Mesendoderm (in vitro differentiated cells): Measurements from ENCODE around the gene RFLNA.

Source experiments
- DNase-seq: peaks from one replicate; pipeline ENCODE4 v3.0.0; 2013
- H2AK5ac ChIP-seq: 2 replicates; pipeline ENCODE4 v1.6.1; 2013; ENCODE audit warnings: low read length, inconsistent platforms
- H2BK120ac ChIP-seq: 2 replicates; pipeline ENCODE4 v1.6.1; 2013; ENCODE audit warnings: low read depth, mild to moderate bottlenecking, low read length, moderate library complexity, mixed read lengths
- H2BK15ac ChIP-seq: replicated peaks from 2 replicates; pipeline ENCODE4 v1.6.1; 2013; ENCODE audit warnings: low read depth, mild to moderate bottlenecking, moderate library complexity
- H2BK5ac ChIP-seq: 2 replicates; pipeline ENCODE4 v1.6.1; 2013; ENCODE audit warnings: low read length, inconsistent platforms
- H3K18ac ChIP-seq: 2 replicates; pipeline ENCODE4 v1.6.1; 2013; ENCODE audit warnings: mild to moderate bottlenecking, low read length, mixed read lengths
- H3K23ac ChIP-seq: one replicate; pipeline ENCODE4 v1.6.1; 2013; ENCODE audit warnings: low read length
- H3K27ac ChIP-seq: 2 replicates; pipeline ENCODE4 v1.5.1; 2013; ENCODE audit warnings: low read depth, mild to moderate bottlenecking, inconsistent platforms, low read length, moderate library complexity
- H3K27me3 ChIP-seq: 2 replicates; pipeline ENCODE4 v1.6.1; 2013; ENCODE audit warnings: low read length, control low read depth, mild to moderate bottlenecking, inconsistent platforms; ENCODE audit not compliant: insufficient read depth, poor library complexity
- H3K36me3 ChIP-seq: 2 replicates; pipeline ENCODE4 v1.6.1; 2013; ENCODE audit warnings: low read length, inconsistent platforms; ENCODE audit not compliant: control insufficient read depth, insufficient read depth
- H3K4ac ChIP-seq: one replicate; pipeline ENCODE4 v1.6.1; 2013; ENCODE audit warnings: low read depth, mild to moderate bottlenecking, low read length, moderate library complexity
- H3K4me1 ChIP-seq: 2 replicates; pipeline ENCODE4 v1.6.1; 2013; ENCODE audit warnings: low read depth, low read length, inconsistent platforms; ENCODE audit not compliant: control insufficient read depth
- H3K4me2 ChIP-seq: 2 replicates; pipeline ENCODE4 v1.6.1; 2013; ENCODE audit warnings: low read length
- H3K4me3 ChIP-seq: 2 replicates; pipeline ENCODE4 v1.5.1; 2013; ENCODE audit warnings: mild to moderate bottlenecking, low read length
- H3K56ac ChIP-seq: one replicate; pipeline ENCODE4 v1.6.1; 2013; ENCODE audit warnings: low read length
- H3K79me1 ChIP-seq: 2 replicates; pipeline ENCODE4 v1.6.1; 2013; ENCODE audit warnings: low read length, inconsistent platforms
- H3K79me2 ChIP-seq: 2 replicates; pipeline ENCODE4 v1.6.1; 2013; ENCODE audit warnings: mild to moderate bottlenecking, low read length; ENCODE audit not compliant: control insufficient read depth, insufficient read depth
- H3K9ac ChIP-seq: 2 replicates; pipeline ENCODE4 v1.6.1; 2013; ENCODE audit warnings: low read length, inconsistent platforms
- H4K5ac ChIP-seq: one replicate; pipeline ENCODE4 v1.6.1; 2013; ENCODE audit warnings: low read length
- H4K8ac ChIP-seq: one replicate; pipeline ENCODE4 v1.6.1; 2013; ENCODE audit warnings: low read depth, mild to moderate bottlenecking, control low read depth, low read length, moderate library complexity
- WGBS: extraction: QIAGEN DNeasy Blood & Tissue Kit; methylation state at CpG from one replicate; pipeline ENCODE4 v1.1.7; 2013; ENCODE audit warnings: low lambda C conversion rate, missing lambda C conversion rate; ENCODE audit not compliant: insufficient coverage; ENCODE audit errors: extremely low coverage; 5-methylcytosine and 5-hydroxymethylcytosine counted together

RFLNA gene

DNA sequence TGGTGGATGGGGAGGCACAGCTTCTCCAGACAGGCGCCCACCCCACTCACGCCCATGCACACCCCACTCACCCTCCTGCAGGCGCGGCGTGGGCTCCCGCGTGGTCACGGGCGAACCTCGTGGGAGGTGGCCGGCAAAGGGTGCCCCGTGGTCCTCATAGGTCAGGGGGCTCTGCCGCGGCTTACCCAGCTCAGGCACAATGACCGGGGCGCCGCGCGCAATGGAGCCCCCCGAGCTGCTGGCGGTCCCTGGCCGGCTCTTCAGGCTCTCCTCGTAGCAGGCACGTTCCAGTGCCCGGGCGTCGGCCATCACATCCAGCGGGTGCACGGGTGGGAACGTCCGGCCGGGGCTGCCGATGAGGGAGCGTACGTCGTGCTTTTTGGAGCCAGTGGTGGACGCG, 49.6 kb downstream of the RFLNA start:
- Histone ChIP-seq H3K36me3 (peaks cover 9% of the 10 kb centered on the region), H2BK5ac (no peak overlapping the region), H3K18ac (no peak overlapping the region), H3K9ac (no peak overlapping the region), H3K27ac (no peak overlapping the region), H2AK5ac (no peak overlapping the region), H3K4me3 (no peak overlapping the region), H3K79me2 (no peaks in the 10 kb centered on the region), H3K23ac (no peak overlapping the region), H2BK120ac (no peak overlapping the region), H4K5ac (no peak overlapping the region), H3K4me1 (no peaks in the 10 kb centered on the region), H4K8ac (no peak overlapping the region), H3K4me2 (no peak overlapping the region), H3K79me1 (no peaks in the 10 kb centered on the region), H3K56ac (no peak overlapping the region), H3K4ac (no peak overlapping the region), H3K27me3 (no peaks in the 10 kb centered on the region), H2BK15ac (no peak overlapping the region)
- WGBS = no CpG with 5 or more reads among the region's 38 CpGs
- DNase-seq = no peak

DNA sequence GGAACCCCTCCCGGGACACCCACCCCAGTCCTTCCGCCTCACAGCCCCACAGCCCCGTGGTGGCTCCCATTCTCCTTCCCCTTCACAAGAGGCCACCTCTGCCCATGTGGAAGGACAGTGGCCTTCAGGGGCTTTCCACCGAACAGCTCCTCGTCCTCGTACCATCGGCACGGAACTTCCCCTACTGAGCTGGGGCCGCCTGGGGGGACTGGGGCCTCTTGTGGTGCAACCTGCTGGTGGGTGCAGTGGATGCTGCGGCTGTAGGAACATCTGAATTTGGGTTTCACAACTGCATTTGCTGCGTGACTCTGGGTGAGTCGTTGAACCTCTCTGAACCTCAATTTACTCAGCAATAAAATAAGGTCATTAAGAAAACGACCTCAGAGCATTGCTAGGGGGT, 50.9 kb downstream of the RFLNA start:
- H3K4me2 ChIP-seq = no peak overlapping the region
- H3K9ac ChIP-seq = no peak overlapping the region
- H3K18ac ChIP-seq = no peak overlapping the region
- no peak overlapping the region for H4K8ac ChIP-seq
- H3K23ac ChIP-seq = no peak overlapping the region
- H2AK5ac ChIP-seq = no peak overlapping the region
- H3K4ac ChIP-seq = no peak overlapping the region
- H2BK5ac ChIP-seq = no peak overlapping the region
- no peaks in the 10 kb centered on the region for H3K4me1 ChIP-seq
- no peak overlapping the region for H3K56ac ChIP-seq
- peaks cover 9% of the 10 kb centered on the region for H3K36me3 ChIP-seq
- no peak overlapping the region for H2BK120ac ChIP-seq
- H3K27ac ChIP-seq = no peak overlapping the region
- DNase-seq = no peak
- H3K4me3 ChIP-seq = no peak overlapping the region
- H3K27me3 ChIP-seq = no peaks in the 10 kb centered on the region
- no peak overlapping the region for H2BK15ac ChIP-seq
- no peak overlapping the region for H4K5ac ChIP-seq
- no peaks in the 10 kb centered on the region for H3K79me2 ChIP-seq
- H3K79me1 ChIP-seq = no peaks in the 10 kb centered on the region
- no CpG with 5 or more reads among the region's 13 CpGs for WGBS

DNA sequence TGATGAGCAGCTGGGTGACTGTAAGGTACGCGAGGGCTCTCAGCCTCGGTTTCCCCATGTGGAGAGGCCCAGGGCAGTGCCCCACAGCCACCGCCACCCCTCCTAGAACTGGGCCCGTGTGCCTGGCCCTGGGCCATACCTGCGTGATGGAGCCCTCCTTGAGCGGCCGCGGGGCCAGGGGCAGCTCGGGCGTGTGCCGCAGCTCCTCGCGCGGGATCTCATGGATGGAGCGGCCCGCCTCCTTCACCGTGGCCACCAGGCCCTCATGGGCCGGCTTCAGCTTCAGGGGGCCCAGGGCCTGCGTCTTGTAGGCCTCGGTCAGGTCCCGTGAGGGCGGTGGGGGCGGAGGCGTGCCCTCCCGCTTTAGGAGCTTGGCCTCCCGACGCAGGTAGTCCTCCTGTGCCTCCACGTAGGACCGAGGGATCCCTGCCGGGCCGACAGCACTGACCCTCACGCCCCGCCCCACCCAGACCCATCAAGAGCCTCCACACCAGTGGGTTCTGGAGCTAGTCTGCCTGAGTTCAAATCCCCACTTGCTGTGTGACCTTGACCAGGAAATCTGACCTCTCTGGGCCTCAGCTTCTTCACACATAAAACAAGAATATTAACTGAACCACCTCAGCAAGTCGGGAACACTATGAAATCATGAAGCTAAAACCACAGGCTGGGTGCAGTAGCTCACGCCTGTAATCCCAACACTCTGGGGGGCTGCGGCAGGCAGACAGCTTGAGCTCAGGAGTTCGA, 51.7 kb downstream of the RFLNA start:
- H2BK5ac ChIP-seq = no peak overlapping the region
- no CpG with 5 or more reads among the region's 38 CpGs for WGBS

DNA sequence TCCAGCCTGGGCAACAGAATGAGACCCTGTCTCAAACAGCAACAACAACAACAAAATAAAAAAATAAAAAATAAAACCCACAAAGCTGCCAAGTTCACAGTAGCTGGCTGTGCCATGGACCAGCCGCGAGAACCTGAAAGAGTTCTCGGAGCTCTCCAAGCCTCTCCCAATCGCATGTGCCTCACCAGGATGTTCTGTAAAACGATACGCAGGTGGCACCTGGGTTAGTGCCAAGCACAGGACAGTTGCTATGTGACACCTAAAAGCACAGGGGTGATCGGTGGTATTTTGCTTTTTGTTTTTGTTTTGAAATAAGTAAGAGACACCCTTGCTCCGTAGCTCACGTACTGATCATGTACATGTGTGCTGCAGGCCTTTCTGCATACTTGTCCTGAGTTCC, 52.4 kb downstream of the RFLNA start:
- Histone ChIP-seq H3K27me3 (no peaks in the 10 kb centered on the region), H2BK15ac (no peak overlapping the region), H3K79me1 (no peaks in the 10 kb centered on the region), H2BK5ac (no peak overlapping the region), H3K23ac (no peak overlapping the region), H3K4me1 (no peaks in the 10 kb centered on the region), H3K56ac (no peak overlapping the region), H4K5ac (no peak overlapping the region), H3K4me3 (no peak overlapping the region), H3K18ac (no peak overlapping the region), H3K27ac (no peak overlapping the region), H3K79me2 (no peaks in the 10 kb centered on the region), H3K9ac (no peak overlapping the region), H3K4me2 (no peak overlapping the region), H3K36me3 (peaks cover 6% of the 10 kb centered on the region), H4K8ac (no peak overlapping the region), H2BK120ac (no peak overlapping the region), H3K4ac (no peak overlapping the region), H2AK5ac (no peak overlapping the region)
- whole genome bisulfite sequencing = no CpG with 5 or more reads among the region's 9 CpGs
- no peak for DNase-seq

More for the DNA sequence above, 51.7 kb downstream of the RFLNA start:
- DNase-seq = no peak
- Histone ChIP-seq H4K5ac (no peak overlapping the region), H3K27me3 (no peaks in the 10 kb centered on the region), H3K23ac (no peak overlapping the region), H3K4me1 (no peaks in the 10 kb centered on the region), H3K56ac (no peak overlapping the region), H3K36me3 (peaks cover 7% of the 10 kb centered on the region), H2BK120ac (no peak overlapping the region), H3K27ac (no peak overlapping the region), H3K79me2 (no peaks in the 10 kb centered on the region), H2BK15ac (no peak overlapping the region), H3K79me1 (no peaks in the 10 kb centered on the region), H3K4me2 (no peak overlapping the region), H4K8ac (no peak overlapping the region), H2AK5ac (no peak overlapping the region), H3K18ac (no peak overlapping the region), H3K4ac (no peak overlapping the region), H3K4me3 (no peak overlapping the region), H3K9ac (no peak overlapping the region)

DNA sequence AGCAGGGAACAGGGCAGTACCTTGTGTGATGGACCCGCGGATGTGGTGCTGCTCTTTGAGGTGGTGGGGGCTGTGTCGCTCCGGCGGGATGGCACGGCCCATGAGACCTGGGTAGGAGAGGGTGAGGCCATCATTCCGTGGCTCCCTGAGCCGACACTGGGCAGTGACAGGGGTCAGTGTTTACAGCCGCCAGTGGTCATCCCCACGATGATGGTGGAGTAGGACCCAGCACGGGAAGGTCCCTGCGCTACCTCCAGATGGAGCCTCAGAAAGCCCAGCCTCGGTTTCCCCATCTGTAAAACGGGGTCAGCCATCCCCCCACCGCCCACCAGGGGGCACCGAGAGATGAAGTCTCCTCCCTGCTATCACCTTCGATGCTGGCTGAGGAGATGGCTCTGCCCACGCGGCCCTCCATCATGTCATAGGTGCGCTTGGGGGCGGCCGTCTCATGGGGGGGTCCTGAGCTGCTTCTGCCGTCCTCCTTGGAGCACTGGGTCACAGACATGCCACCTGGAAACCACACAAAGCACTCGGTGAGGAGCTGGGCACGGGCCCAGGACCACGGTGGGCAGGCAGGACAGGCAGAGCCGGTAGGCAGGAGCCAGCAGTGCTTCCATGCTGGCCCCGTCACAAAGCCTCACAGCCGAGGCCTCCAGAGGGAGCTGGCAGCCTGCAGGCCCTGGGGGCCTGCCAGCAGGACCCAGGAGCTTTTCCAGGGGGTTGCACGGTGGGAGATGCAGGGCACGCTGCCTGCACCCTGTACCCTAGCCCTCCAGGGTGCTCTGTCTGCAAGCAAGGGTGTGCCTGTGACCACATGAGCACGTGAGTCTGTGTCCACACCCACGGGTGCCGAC, 53.1 kb downstream of the RFLNA start:
- Histone ChIP-seq H2AK5ac (no peak overlapping the region), H3K4me2 (no peak overlapping the region), H3K18ac (no peak overlapping the region), H3K36me3 (peaks cover 3% of the 10 kb centered on the region), H3K56ac (no peak overlapping the region), H4K5ac (no peak overlapping the region), H2BK5ac (no peak overlapping the region), H3K79me1 (no peaks in the 10 kb centered on the region), H3K9ac (no peak overlapping the region), H2BK120ac (no peak overlapping the region), H4K8ac (no peak overlapping the region), H3K4me3 (no peak overlapping the region), H3K4ac (no peak overlapping the region), H3K4me1 (no peaks in the 10 kb centered on the region), H2BK15ac (no peak overlapping the region), H3K27me3 (no peaks in the 10 kb centered on the region), H3K23ac (no peak overlapping the region), H3K27ac (no peak overlapping the region), H3K79me2 (no peaks in the 10 kb centered on the region)
- WGBS = no CpG with 5 or more reads among the region's 34 CpGs
- DNase-seq = no peak
